Measurements from ENCODE around the gene CYFIP2.

CYFIP2 gene

GRCh38 chr5:157266286-157267007, 524 bp downstream of the CYFIP2 start:
- H3K27me3 ChIP-seq (ENCODE audit: control insufficient read depth, insufficient read depth, low read length) = peaks cover 13% of the 10 kb centered on the region
- no peak overlapping the region for H3K4me3 ChIP-seq (ENCODE audit: low read length)
- H3K9me3 ChIP-seq (ENCODE audit: control insufficient read depth, low read length) = no peaks in the 10 kb centered on the region
- H3K36me3 ChIP-seq (ENCODE audit: control insufficient read depth, insufficient read depth, low read length) = no peaks in the 10 kb centered on the region
- H3K9ac ChIP-seq (ENCODE audit: low read length) = peak overlapping the region; percentile 51
- peaks cover 10% of the 10 kb centered on the region for H3K4me1 ChIP-seq (ENCODE audit: control insufficient read depth, insufficient read depth, low read length)

- Histone ChIP-seq H3K9me3 (ENCODE audit: control insufficient read depth, low read length) (no peaks in the 10 kb centered on the region), H3K36me3 (ENCODE audit: control insufficient read depth, insufficient read depth, low read length) (no peaks in the 10 kb centered on the region), H3K27me3 (ENCODE audit: control insufficient read depth, insufficient read depth, low read length) (peaks cover 13% of the 10 kb centered on the region), H3K9ac (ENCODE audit: low read length) (peak overlapping the region; percentile 51), H3K4me3 (ENCODE audit: low read length) (no peak overlapping the region), H3K4me1 (ENCODE audit: control insufficient read depth, insufficient read depth, low read length) (peaks cover 10% of the 10 kb centered on the region)
These were observed 1.1 kb downstream of the CYFIP2 start for GRCh38 chr5:157267025-157267424.

DNA sequence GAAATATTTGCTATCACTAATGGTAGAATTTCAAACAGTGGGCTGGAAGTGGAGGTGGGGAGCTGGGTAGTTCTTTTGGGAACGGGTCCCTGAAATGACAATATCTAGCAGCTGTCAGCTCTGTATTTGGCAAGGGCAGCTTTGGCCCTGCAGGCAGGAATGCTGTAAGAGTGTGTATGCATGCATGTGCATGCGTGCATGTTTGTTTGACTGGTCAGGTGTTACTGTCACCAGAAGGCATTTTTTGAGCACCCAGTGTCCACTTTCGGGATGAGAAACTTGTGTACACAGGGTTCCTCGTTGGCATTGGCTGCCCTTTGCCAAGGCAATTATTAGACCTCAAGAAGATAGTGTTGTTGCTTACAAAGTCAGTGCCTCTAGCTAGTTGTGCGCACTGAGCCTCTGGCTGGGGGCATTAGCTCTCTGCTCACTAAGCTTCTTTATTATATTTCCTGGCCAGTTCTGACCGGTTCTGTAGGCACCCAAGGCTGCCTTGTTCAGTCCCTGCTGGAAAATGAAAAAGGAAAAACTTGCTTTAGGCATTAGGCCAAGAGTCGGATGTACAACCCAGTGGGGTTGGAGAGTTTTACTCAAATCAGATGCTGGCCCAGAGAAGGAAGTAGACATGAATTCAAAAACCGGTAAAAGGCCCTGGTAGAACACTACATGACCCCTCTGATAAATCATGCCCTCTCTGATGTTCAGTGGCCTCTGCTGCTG, 2.0 kb downstream of the CYFIP2 start:
- Histone ChIP-seq H3K4me1 (ENCODE audit: control insufficient read depth, insufficient read depth, low read length) (peaks cover 10% of the 10 kb centered on the region), H3K9ac (ENCODE audit: low read length) (no peak overlapping the region), H3K36me3 (ENCODE audit: control insufficient read depth, insufficient read depth, low read length) (no peaks in the 10 kb centered on the region), H3K4me3 (ENCODE audit: low read length) (no peak overlapping the region), H3K27me3 (ENCODE audit: control insufficient read depth, insufficient read depth, low read length) (peaks cover 13% of the 10 kb centered on the region), H3K9me3 (ENCODE audit: control insufficient read depth, low read length) (no peaks in the 10 kb centered on the region)

DNA sequence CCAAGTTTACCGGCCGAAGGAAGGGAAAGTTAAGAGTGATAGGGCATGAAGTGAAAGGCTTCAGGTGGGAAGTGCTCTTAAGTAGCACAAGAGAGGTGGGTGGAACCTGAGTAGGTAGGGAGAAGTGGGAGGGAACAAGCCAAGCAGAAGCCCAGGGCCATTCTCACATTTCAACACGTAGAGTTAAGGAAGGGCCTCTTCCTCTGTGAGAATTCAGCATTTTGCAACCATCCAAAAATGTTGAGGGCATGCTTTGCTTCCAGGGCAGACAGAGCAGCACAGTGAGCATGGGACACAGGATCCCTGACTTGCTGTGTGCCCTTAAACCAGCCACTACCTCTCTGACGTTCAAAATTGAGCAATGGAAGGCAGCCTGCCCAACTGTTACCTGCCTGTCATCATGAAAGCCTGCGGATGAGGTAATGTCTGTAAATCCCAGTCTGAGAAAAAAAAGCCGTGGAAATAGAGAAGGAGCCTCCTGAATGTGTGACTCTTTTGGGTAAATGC, 3.3 kb downstream of the CYFIP2 start:
- H3K9ac ChIP-seq (ENCODE audit: low read length) = no peak overlapping the region
- H3K4me3 ChIP-seq (ENCODE audit: low read length) = no peak overlapping the region
- peaks cover 13% of the 10 kb centered on the region for H3K27me3 ChIP-seq (ENCODE audit: control insufficient read depth, insufficient read depth, low read length)
- no peaks in the 10 kb centered on the region for H3K9me3 ChIP-seq (ENCODE audit: control insufficient read depth, low read length)
- peaks cover 10% of the 10 kb centered on the region for H3K4me1 ChIP-seq (ENCODE audit: control insufficient read depth, insufficient read depth, low read length)
- no peaks in the 10 kb centered on the region for H3K36me3 ChIP-seq (ENCODE audit: control insufficient read depth, insufficient read depth, low read length)

- H3K4me3 ChIP-seq (ENCODE audit: low read length) = no peak overlapping the region
- peaks cover 10% of the 10 kb centered on the region for H3K4me1 ChIP-seq (ENCODE audit: control insufficient read depth, insufficient read depth, low read length)
- peaks cover 13% of the 10 kb centered on the region for H3K27me3 ChIP-seq (ENCODE audit: control insufficient read depth, insufficient read depth, low read length)
- no peaks in the 10 kb centered on the region for H3K36me3 ChIP-seq (ENCODE audit: control insufficient read depth, insufficient read depth, low read length)
- H3K9ac ChIP-seq (ENCODE audit: low read length) = no peak overlapping the region
- no peaks in the 10 kb centered on the region for H3K9me3 ChIP-seq (ENCODE audit: control insufficient read depth, low read length)
These were observed 3.9 kb downstream of the CYFIP2 start for GRCh38 chr5:157269761-157270272.

DNA sequence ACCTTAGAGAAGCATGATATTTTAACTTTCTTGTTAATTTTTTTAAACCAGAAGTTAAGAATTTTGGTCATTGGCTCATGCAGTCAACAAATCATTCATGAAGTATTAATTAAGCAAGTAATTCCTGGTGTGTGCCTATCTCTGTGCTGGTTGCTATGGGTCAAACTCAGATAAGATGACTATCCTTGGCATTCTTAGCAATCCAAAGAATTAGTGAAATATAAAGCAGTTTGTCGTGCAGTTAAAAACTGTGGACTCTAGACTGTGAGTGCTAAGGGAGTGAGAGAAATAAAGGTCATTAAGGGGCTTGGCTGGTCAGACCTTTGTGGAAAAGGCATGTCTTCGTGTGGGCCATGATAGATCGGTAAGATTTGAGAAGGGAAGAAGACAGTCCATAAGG, 4.8 kb downstream of the CYFIP2 start:
- no peaks in the 10 kb centered on the region for H3K36me3 ChIP-seq (ENCODE audit: control insufficient read depth, insufficient read depth, low read length)
- H3K4me1 ChIP-seq (ENCODE audit: control insufficient read depth, insufficient read depth, low read length) = peaks cover 5% of the 10 kb centered on the region
- no peak overlapping the region for H3K9ac ChIP-seq (ENCODE audit: low read length)
- no peaks in the 10 kb centered on the region for H3K9me3 ChIP-seq (ENCODE audit: control insufficient read depth, low read length)
- H3K4me3 ChIP-seq (ENCODE audit: low read length) = no peak overlapping the region
- peaks cover 13% of the 10 kb centered on the region for H3K27me3 ChIP-seq (ENCODE audit: control insufficient read depth, insufficient read depth, low read length)

- Histone ChIP-seq H3K4me1 (ENCODE audit: control insufficient read depth, insufficient read depth, low read length) (peaks cover under 1% of the 10 kb centered on the region), H3K9ac (ENCODE audit: low read length) (no peak overlapping the region), H3K9me3 (ENCODE audit: control insufficient read depth, low read length) (no peaks in the 10 kb centered on the region), H3K36me3 (ENCODE audit: control insufficient read depth, insufficient read depth, low read length) (no peaks in the 10 kb centered on the region), H3K4me3 (ENCODE audit: low read length) (no peak overlapping the region), H3K27me3 (ENCODE audit: control insufficient read depth, insufficient read depth, low read length) (peaks cover 8% of the 10 kb centered on the region)
These were observed 5.9 kb downstream of the CYFIP2 start for GRCh38 chr5:157271740-157272271.

GRCh38 chr5:157273131-157273556, 7.2 kb downstream of the CYFIP2 start:
- no peaks in the 10 kb centered on the region for H3K36me3 ChIP-seq (ENCODE audit: control insufficient read depth, insufficient read depth, low read length)
- H3K27me3 ChIP-seq (ENCODE audit: control insufficient read depth, insufficient read depth, low read length) = no peaks in the 10 kb centered on the region
- H3K9ac ChIP-seq (ENCODE audit: low read length) = no peak overlapping the region
- H3K4me1 ChIP-seq (ENCODE audit: control insufficient read depth, insufficient read depth, low read length) = no peaks in the 10 kb centered on the region
- no peak overlapping the region for H3K4me3 ChIP-seq (ENCODE audit: low read length)
- no peaks in the 10 kb centered on the region for H3K9me3 ChIP-seq (ENCODE audit: control insufficient read depth, low read length)

DNA sequence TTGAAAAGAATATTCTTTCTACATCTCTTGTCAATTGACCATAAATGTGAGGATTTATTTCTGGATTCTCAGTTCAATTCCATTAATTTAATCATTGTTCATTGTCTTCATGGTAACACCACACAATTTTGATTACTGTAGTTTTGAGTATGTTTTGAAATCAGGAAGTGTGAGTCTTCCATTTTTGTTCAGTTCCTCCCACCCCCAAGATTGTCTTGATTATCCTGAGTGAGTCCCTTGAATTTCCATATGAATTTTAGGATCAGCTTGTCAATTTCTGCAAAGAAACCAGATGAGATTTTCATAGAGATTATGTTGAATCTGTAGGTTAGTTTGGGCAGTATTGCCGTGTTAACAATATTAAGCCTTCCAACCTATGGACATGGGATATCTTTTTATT, 9.5 kb downstream of the CYFIP2 start:
- Histone ChIP-seq H3K27me3 (ENCODE audit: control insufficient read depth, insufficient read depth, low read length) (no peaks in the 10 kb centered on the region), H3K4me1 (ENCODE audit: control insufficient read depth, insufficient read depth, low read length) (no peaks in the 10 kb centered on the region), H3K9me3 (ENCODE audit: control insufficient read depth, low read length) (no peaks in the 10 kb centered on the region), H3K36me3 (ENCODE audit: control insufficient read depth, insufficient read depth, low read length) (no peaks in the 10 kb centered on the region), H3K9ac (ENCODE audit: low read length) (no peak overlapping the region), H3K4me3 (ENCODE audit: low read length) (no peak overlapping the region)

DNA sequence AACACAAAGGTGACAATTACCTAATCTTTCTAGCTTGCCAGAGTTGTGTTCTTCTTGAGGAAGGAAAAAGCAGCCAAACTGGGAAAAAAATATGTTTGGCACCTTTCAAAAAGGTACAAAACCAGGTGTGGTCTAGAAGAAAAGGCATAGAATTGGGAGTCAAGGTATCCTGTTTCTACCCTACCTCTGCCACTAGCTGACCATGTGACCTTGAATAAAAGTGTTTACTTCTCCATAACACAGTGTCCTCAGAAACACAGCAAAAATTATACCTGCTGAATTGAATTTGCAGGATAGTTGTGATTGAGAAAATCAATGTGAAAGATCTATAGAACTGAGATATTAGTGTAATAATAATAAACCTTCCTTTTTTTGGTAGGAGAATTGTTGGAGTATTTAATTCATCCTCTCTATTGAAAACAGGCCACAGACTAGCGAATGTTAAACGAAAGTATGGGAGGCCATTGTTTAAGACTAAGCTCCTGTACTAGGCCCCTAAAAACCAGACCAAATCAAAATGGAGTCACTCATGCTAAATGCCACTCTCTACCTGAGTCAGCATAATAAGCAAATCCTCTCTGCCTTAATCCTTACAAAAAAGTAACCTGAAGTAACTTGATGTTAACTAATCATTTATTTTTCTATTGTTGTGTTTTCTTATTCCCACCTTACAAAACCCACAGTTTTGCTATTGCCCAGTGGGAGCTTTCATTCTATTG, 12.6 kb downstream of the CYFIP2 start:
- Histone ChIP-seq H3K4me3 (ENCODE audit: low read length) (no peak overlapping the region), H3K36me3 (ENCODE audit: control insufficient read depth, insufficient read depth, low read length) (no peaks in the 10 kb centered on the region), H3K4me1 (ENCODE audit: control insufficient read depth, insufficient read depth, low read length) (no peaks in the 10 kb centered on the region), H3K9me3 (ENCODE audit: control insufficient read depth, low read length) (no peaks in the 10 kb centered on the region), H3K9ac (ENCODE audit: low read length) (no peak overlapping the region), H3K27me3 (ENCODE audit: control insufficient read depth, insufficient read depth, low read length) (no peaks in the 10 kb centered on the region)

DNA sequence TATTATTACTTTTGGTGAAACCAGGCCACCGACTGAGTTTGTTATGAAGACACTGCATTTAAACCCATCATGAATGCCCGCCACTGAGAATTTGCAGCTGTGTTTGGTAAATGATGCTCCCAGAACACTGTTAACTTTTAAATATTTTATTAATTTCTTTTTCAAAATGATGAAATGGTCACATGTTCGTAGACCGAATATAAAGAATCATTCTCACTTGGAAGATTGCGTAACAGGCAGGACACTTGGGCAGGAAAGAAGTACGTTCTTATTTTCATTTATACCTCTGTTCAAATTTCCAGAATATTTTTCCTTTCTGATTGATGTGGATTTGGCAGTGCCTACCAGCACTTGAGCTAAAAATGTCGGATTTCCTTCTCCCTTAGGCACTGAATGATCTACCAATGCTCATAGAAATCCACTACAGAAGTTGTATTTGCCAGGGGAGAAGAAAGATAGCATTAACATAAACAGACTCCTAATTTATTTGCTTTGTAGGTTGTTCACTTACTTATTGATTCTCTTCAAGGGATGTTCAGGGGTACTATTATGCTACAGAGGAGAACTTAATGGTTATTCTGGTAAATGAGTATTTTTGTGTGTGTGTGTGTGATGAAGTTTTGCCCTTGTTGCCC, 13.8 kb downstream of the CYFIP2 start:
- Histone ChIP-seq H3K27me3 (ENCODE audit: control insufficient read depth, insufficient read depth, low read length) (no peaks in the 10 kb centered on the region), H3K4me1 (ENCODE audit: control insufficient read depth, insufficient read depth, low read length) (no peaks in the 10 kb centered on the region), H3K9me3 (ENCODE audit: control insufficient read depth, low read length) (no peaks in the 10 kb centered on the region), H3K9ac (ENCODE audit: low read length) (no peak overlapping the region), H3K4me3 (ENCODE audit: low read length) (no peak overlapping the region), H3K36me3 (ENCODE audit: control insufficient read depth, insufficient read depth, low read length) (no peaks in the 10 kb centered on the region)
